HepG2 (cell line): ENCODE results near the gene OR2B2.

Source experiments
- CTCF ChIP-seq: sonication (generic); formaldehyde crosslinking; IDR thresholded peaks from 2 replicates; pipeline ENCODE4 v1.5.0; 2020; ENCODE audit warnings: mild to moderate bottlenecking, missing genetic modification reagents, moderate library complexity
- ZBTB7A ChIP-seq: sonication (generic); formaldehyde crosslinking; IDR thresholded peaks from 2 replicates; pipeline ENCODE4 v1.8.0; 2022; ENCODE audit warnings: mild to moderate bottlenecking, missing genetic modification reagents

- TF ChIP-seq ZBTB7A (no peak), CTCF (CRISPR knock-in tag) (no peak)
These were observed 40.1 kb downstream of the OR2B2 start for GRCh38 chr6:27871924-27872638.
